Fibroblast of the aortic adventitia (primary cell): ENCODE results near the gene ADGRD1. TPM values are rescaled to one million over a fixed set of nuclear protein-coding genes. Genes with fewer than 3 reads are reported as not detected.
A peak's percentile ranks its signal among the peaks of the same experiment; 100 is the strongest.

Source experiments
- DNase-seq: peaks from one replicate; pipeline ENCODE4 v3.0.0-alpha.2; 2010; ENCODE audit warnings: low read depth
- H3K4me3 ChIP-seq: 2 replicates; pipeline ENCODE4 v1.5.1; 2011; ENCODE audit warnings: low read depth, mild to moderate bottlenecking, control low read depth, low read length, moderate library complexity
- CTCF ChIP-seq: IDR thresholded peaks from 2 replicates; pipeline ENCODE4 v1.5.1; 2011; ENCODE audit warnings: mild to moderate bottlenecking, low read length, control low read depth, inconsistent platforms; ENCODE audit not compliant: insufficient read depth
- total RNA-seq: library from RNA; depleted of rRNA; stranded (reverse); fragments of >200 nt; gene quantifications from 2 replicates; pipeline ENCODE4 v1.2.3, GENCODE V29; 2012; ENCODE audit warnings: low replicate concordance

ADGRD1 gene
- total RNA-seq, 1 donor, result 1.2 TPM

- DNase-seq, result no peak
- H3K4me3 ChIP-seq, result no peak overlapping the region
- TF ChIP-seq CTCF, result no peak
Observed at GRCh38 chr12:130948751-130949150, 5.0 kb upstream of the ADGRD1 start.

GRCh38 chr12:130949806-130950205, 3.9 kb upstream of the ADGRD1 start:
- TF ChIP-seq CTCF, result no peak

GRCh38 chr12:130951636-130952035, 2.1 kb upstream of the ADGRD1 start:
- no peak overlapping the region for H3K4me3 ChIP-seq
- no peak for TF ChIP-seq CTCF
- no peak for DNase-seq

More at GRCh38 chr12:130949806-130950205, 3.9 kb upstream of the ADGRD1 start:
- no peak overlapping the region for H3K4me3 ChIP-seq
- DNase-seq, result no peak

- no peak overlapping the region for H3K4me3 ChIP-seq
- DNase-seq, result no peak
- TF ChIP-seq CTCF, result no peak
Observed at GRCh38 chr12:130952171-130952954, 1.3 kb upstream of the ADGRD1 start.

GRCh38 chr12:130954544-130954831, 781 bp downstream of the ADGRD1 start:
- DNase-seq, result no peak
- no peak for TF ChIP-seq CTCF
- peak overlapping the region; percentile 63 for H3K4me3 ChIP-seq

GRCh38 chr12:130955238-130955816, 1.6 kb downstream of the ADGRD1 start:
- DNase-seq, result no peak
- no peak for TF ChIP-seq CTCF
- H3K4me3 ChIP-seq, result peak overlapping the region; percentile 51
